Progenitor cell of endocrine pancreas (in vitro differentiated cells): ENCODE data around the gene FOXK1. TPM values are rescaled to one million over a fixed set of nuclear protein-coding genes. Genes with fewer than 3 reads are reported as not detected.

ENCODE experiments used
- DNase-seq: peaks from one replicate; pipeline ENCODE4 v3.0.0; 2021; ENCODE audit warnings: low spot score; ENCODE audit not compliant: unreplicated experiment
- H3K27ac Mint-ChIP-seq: 2 replicates; pipeline ENCODE4 v1.8.0; 2021; ENCODE audit warnings: mild to moderate bottlenecking, moderate library complexity, mixed read lengths
- H3K27me3 Mint-ChIP-seq: 2 replicates; pipeline ENCODE4 v1.8.0; 2021; ENCODE audit warnings: mixed read lengths
- H3K36me3 Mint-ChIP-seq: 2 replicates; pipeline ENCODE4 v1.8.0; 2022; ENCODE audit warnings: mixed read lengths; ENCODE audit not compliant: insufficient read depth
- H3K4me1 Mint-ChIP-seq: 2 replicates; pipeline ENCODE4 v1.8.0; 2021; ENCODE audit warnings: low read depth, mixed read lengths
- H3K4me3 Mint-ChIP-seq: 2 replicates; pipeline ENCODE4 v1.8.0; 2021; ENCODE audit warnings: low read depth, mild to moderate bottlenecking, moderate library complexity, mixed read lengths
- H3K9me3 Mint-ChIP-seq: 2 replicates; pipeline ENCODE4 v1.8.0; 2021; ENCODE audit warnings: low read depth, mixed read lengths
- CTCF ChIP-seq: fragments of 200-600 bp; sonication (generic); IDR thresholded peaks from one replicate; pipeline ENCODE4 v1.5.0; 2021; ENCODE audit warnings: antibody characterized with exemption, mild to moderate bottlenecking; ENCODE audit not compliant: unreplicated experiment
- total RNA-seq: library from RNA; stranded (reverse); gene quantifications from 2 replicates; pipeline ENCODE4 v1.2.1, GENCODE V29; 2021

Gene FOXK1
- total RNA-seq, 1 donor from 2014 or later = 47.6 TPM

GRCh38 chr7:4816419-4817080, 134.5 kb downstream of the FOXK1 start:
- no peak for TF ChIP-seq CTCF
- no peak overlapping the region for H3K4me3 Mint-ChIP-seq
- H3K9me3 Mint-ChIP-seq = peaks cover 7% of the 10 kb centered on the region
- no peak overlapping the region for H3K27ac Mint-ChIP-seq
- peaks cover 3% of the 10 kb centered on the region for H3K36me3 Mint-ChIP-seq
- no peak for DNase-seq
- H3K4me1 Mint-ChIP-seq = no peaks in the 10 kb centered on the region
- H3K27me3 Mint-ChIP-seq = no peaks in the 10 kb centered on the region

GRCh38 chr7:4817178-4817901, 135.2 kb downstream of the FOXK1 start:
- Mint-ChIP-seq H3K27ac (no peak overlapping the region), H3K4me1 (no peaks in the 10 kb centered on the region), H3K4me3 (no peak overlapping the region), H3K27me3 (no peaks in the 10 kb centered on the region), H3K36me3 (peaks cover 3% of the 10 kb centered on the region), H3K9me3 (peaks cover 7% of the 10 kb centered on the region)
- no peak for TF ChIP-seq CTCF
- no peak for DNase-seq

DNA sequence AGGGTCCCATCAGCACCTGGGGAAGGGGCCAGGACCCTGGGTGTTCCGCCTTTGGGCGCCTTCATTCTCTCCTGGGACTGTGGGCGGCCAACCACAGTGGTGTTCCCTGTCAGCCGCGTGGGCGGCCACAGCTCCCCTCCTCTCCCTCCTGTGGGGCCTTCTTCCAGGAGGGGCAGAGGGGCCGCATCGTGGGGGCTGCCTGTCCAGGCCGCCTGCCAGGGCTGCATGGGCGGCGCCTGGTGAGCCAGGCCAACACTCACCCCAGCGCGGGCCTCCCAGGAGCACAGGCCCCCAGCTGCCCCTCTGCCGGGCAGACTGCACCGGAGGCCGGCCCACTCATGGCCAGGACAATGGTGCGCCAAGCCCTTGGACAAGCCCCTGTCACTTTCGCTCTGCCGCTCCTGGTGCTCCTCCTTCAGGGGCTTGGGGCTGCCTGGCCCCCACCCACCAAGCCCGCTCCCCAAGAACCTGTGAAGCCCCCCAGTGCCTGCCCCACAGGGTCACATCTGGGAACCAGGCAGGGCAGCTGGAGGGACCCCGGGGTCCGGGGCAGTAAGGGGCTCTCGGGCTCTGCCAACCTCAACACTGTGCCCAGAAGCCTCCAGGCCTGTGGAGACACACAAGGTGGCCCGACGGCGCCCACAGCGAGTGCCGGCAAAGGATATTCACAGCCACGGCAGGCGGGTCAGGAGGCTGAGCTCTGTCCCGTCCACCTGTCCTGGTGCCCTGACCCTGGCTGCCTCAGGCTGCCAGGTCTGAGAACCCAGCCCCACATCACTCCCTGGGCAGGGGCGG, 136.1 kb downstream of the FOXK1 start:
- peaks cover under 1% of the 10 kb centered on the region for H3K36me3 Mint-ChIP-seq
- no peak for TF ChIP-seq CTCF
- no peaks in the 10 kb centered on the region for H3K27me3 Mint-ChIP-seq
- H3K4me3 Mint-ChIP-seq = no peak overlapping the region
- no peak for DNase-seq
- H3K9me3 Mint-ChIP-seq = peaks cover 1% of the 10 kb centered on the region
- H3K4me1 Mint-ChIP-seq = no peaks in the 10 kb centered on the region
- no peak overlapping the region for H3K27ac Mint-ChIP-seq

GRCh38 chr7:4819560-4820404, 137.7 kb downstream of the FOXK1 start:
- Mint-ChIP-seq H3K36me3 (no peaks in the 10 kb centered on the region), H3K27ac (no peak overlapping the region), H3K4me1 (no peaks in the 10 kb centered on the region), H3K9me3 (no peaks in the 10 kb centered on the region), H3K4me3 (no peak overlapping the region), H3K27me3 (no peaks in the 10 kb centered on the region)
- no peak for TF ChIP-seq CTCF
- DNase-seq = no peak
